IPS-NIHi11 (cell line): ENCODE data around the gene SLC6A4.
"Not testable (repeated sequence)": the region's sequence is repeated elsewhere in the genome, so short reads cannot be mapped to it uniquely, and the experiment has no call there.

ENCODE experiments used
- DNase-seq: peaks from one replicate; pipeline ENCODE4 v3.0.0; 2012; ENCODE audit warnings: mixed read lengths, low spot score

SLC6A4 gene

DNA sequence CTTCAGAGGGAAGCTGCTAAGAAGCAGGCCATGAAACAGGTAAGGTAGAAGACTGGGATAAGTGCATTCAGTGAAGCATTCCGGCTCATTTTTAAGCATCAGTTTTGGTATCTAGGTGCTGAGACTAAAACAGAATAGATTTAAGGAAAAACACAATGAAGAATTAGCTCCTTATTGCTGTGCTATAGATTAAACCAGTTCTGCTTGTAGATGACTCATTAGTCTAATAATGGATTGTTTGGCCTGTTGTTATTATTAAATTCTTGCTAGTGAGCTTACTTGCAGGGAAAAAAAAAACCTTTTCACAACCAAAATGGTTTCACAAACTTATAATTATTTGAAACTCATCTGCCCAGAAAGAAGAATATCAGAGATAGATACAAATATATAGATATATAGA, 62.9 kb downstream of the SLC6A4 start:
- DNase-seq, result no peak

DNA sequence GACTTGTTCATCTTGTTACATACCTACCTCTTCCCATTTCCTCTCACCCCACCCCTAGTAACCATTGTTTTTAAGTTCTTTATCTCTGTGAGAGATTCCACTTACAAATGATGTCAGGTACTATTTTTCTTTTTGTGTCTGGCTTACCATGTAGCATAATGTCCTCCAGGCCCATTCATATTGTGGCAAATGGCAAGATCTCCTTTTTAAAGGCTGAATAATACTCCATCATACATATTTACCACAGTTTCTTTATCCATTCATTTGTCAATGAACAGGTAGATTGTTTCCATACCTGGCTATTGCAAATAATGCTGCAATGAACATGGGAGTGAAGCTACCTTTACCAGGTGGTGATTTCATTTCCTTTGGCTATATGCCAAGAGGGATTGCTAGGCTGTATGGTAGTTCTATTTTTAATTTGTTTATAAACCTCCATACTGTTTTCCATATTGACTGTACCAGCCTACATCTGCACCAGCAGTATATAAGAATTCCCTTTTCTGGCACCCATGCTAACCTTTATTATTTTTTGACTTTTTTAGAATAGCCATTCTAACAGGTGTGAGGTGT, 65.0 kb downstream of the SLC6A4 start:
- DNase-seq, result no peak

DNA sequence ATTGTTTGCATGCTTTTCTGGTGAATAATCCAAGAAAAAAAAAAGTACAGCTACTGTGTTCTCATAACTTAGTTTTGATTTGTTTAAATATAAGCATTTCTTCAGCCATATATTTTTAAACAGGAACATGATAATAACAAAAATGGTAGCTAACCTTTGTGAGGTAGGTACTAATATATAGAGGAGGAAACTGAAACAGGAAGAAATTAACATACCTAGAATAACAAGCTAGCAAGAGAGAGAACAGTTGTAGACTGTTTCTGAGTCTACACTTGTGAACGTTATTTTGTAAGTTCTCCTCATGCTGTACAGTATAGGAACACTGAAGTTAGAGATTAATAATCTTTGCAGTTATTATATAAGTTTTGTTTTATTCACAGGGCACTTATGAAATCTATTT, 69.5 kb downstream of the SLC6A4 start:
- no peak for DNase-seq

DNA sequence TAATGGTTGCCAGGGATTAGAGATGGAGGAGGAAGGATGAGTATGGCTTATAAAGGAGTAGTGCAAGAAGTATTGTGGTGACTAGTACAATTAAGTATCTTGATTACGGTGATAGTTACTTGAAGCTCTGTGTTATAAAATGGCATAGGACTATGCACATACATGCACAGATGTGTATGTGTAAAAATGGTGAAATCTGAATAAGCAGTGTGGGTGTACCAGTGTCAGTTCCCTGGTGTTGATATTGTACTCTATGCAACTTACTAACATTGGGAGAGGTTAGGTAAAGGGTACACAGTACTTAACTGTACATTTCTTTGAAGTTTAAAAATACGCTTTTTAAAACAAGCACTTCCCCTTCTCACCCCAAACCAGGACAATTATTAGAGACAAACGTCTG, 70.3 kb downstream of the SLC6A4 start:
- DNase-seq, result no peak

DNA sequence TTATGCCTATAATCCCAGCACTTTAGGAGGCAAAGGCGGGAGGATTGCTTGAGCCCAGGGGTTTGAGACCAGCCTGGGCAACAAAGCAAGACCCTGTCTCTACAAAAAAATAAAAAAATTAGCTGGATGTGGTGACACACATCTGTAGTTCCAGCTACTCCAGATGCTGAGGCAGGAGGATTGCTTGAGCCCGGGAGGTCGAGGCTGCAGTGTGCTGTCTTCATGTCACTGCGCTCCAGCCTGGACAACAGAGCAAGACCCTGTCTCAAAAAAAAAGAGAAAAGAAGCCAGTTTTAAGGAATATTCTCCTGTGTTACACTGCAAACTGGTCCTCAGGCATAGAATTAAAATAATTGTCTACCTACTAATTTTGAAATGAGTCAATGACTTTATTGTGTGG, 71.0 kb downstream of the SLC6A4 start:
- no peak for DNase-seq

DNA sequence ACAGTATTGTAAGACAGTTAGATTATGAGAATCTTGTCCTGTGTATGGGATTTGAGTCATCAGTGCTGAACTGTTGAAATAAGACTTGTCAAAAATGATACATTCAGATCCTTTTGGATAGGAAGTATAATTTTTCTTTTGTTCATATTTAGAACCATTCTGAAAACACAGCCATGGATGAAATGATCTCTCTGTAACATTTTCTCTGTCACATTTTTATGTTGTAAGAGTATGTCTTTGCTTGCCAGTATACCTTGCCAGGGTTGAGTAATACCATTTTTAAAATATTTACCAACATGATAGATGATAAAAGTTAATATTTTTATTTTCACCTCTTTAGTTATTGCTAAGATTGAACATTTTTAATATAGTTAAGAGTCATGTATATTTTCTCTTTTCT, 73.9 kb downstream of the SLC6A4 start:
- no peak for DNase-seq

DNA sequence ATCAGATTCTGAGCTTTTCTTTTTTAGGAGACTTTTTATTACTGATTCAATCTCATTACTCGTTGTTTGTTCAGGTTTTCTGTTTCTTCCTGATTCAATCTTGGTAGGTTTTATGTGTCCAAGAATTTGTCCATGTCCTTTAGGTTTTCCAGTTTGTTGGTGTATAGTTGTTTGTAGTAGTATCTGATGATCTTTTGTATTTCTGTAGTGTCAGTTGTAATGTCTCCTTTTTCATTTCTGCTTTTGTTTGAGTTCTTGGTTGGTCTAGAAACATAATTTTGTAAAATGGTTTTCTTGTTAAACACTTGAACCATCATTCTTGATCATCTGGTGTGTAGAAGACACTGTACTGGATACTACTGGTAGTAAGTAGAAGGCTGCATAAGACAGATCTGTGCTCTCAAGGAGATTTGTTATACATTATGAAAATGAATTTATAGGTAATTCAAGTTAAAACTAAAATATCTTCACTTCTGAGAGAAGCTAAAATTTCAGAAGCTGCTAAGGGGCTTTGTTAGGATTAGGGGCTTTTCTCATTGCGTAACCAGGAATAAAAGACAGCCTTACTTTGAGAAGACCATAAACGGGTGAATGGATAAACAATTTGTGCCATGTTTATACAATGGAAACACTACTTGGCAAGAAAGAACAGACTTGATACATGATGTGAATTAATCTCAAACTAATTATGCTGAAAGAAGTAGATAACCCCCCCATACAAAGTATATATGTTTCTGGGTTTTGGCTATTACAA, 74.9 kb downstream of the SLC6A4 start:
- DNase-seq, result no peak

DNA sequence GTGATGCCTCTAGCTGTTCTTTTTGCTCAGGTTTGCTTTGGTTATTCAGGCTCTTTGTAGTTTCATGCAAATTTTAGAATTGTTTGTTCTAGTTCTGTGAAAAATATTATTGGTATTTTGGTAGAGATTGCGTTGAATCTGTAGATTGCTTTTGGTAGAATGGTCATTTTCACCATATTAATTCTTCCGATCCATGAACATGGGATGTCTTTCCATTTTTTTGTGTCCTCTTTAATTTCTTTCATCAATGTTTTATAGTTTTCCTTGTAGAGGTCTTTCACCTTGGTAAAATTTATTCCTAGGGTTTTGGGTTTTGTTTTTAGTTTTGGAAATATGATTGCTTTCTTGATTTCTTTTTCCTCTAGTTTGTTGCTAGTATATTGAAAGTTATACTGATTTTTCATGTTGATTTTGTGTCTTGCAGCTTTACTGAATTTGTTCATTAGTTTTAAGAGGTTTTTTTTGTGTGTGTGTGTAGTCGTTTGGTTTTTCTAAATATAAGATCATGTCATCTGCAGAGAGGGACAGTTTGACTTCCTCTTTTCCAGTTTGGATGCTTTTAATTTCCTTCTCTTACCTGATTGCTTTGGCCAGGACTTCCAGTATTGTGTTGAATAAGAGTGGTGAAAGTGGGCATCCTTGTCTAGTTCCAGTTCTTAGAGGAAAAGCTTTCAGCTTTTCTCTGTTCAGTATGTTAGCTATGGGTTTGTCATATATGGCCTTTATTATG, 76.4 kb downstream of the SLC6A4 start:
- no peak for DNase-seq

DNA sequence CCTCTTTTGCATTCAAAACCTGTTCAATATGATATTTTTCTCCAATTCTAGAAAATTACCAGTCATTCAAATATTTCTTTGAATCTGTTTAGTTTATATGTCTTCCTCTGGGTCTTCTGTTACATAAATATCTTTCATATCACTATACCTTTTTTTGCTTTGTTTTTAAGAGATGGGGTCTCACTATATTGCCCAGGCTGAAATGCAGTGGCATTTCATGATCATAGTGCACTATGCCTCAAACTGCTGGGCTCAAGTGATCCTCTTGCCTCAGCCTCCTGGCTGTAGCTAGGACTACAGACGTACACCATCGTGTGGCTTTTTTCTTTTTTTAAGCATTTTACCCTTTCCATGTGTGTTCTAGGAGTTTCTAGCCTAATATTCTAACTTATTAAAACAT, 80.1 kb downstream of the SLC6A4 start:
- DNase-seq, result no peak

DNA sequence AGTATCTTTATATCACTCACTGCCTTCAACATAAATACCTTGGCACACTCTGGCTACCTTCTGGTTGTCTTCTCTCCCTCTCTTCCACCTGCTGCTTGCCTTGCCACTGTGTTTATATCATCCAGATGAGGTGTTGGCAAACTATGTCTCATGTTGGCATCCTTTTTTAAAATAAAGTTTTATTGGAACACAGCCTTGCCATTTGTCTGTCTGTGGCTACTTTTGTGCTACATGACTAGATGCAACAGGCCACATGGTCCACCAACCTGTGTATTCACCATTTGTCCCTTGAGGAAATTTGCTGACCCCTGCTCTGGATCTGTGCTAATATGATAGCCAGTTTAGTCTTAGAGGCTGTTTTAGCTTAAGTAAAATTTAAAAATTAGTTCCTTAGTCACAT, 82.0 kb downstream of the SLC6A4 start:
- no peak for DNase-seq

DNA sequence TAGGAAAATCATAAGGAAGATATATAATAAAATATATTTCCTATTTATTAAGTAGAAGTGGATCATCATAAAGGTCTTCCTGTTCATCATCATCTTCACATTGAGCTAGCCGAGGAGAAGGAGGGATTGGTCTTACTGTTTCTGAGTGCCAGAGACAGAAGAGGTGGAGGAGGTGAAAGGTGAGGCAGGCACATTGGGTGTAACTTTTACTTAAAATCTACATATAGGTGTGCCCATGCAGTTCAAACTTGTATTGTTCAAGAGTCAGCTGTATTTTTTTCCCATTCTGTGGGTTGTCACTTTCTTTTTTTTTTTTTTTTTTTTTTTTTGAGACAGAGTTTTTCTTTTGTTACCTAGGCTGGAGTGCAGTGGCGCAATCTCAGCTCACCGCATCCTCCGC, 84.0 kb downstream of the SLC6A4 start:
- DNase-seq, result no peak

DNA sequence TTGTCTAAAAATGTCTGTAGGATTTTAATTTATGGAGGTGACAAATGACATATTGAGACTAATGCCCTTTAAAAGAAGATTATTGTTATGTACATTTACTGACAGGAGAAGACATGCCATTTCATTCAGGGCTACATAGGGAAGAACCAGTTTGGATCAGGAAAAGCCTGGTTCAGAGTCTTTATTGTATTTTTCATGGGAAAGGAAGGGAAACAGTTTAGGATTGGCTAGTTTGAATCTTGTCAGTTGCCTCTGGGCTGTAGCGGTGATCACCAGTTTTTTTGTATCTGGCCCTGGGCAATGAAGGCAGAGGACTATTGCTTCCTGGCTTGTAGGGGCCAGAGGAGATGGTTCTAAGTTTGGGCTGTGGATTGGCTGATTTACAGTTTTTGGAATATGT, 87.1 kb downstream of the SLC6A4 start:
- DNase-seq, result no peak

DNA sequence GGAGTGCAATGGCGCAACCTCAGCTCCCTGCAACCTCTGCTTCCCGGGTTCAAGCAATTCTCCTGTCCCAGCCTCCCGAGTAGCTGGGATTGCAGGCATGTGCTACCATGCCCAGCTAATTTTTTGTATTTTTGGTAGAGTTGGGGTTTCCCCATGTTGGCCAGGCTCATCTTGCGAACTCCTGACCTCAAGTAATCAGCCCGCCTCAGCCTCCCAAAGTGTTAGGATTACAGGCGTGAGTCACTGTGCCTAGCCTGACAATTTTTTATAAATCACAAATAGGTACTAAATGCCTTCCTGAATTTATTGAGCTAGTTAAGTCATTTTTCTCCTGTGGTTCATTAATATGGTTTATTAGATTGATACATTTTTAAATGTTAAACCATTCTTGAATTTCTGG, 87.6 kb downstream of the SLC6A4 start:
- DNase-seq, result not testable (repeated sequence)
